Kidney (tissue), 14 donors: ENCODE results near the gene MYOM3. TPM values are rescaled to one million over a fixed set of nuclear protein-coding genes. Genes with fewer than 3 reads are reported as not detected.

Source experiments
- DNase-seq, 5 donors: peaks; one replicate each; pipeline ENCODE4 v3.0.0-alpha.2; 2013 to 2020
- FAIRE-seq: peaks from 2 replicates; lab custom pipeline; 2012; peaks lifted over from hg19 to GRCh38; lab: Jason Lieb, UNC
- H3K27ac ChIP-seq, 2 donors: one replicate each; pipeline ENCODE4 v1.7.0; 2013; ENCODE audit warnings: low read depth in 2 of 2, low read length in 2 of 2, inconsistent platforms in 1 of 2
- H3K27me3 ChIP-seq: one replicate; pipeline ENCODE4 v1.7.1; 2013; ENCODE audit warnings: low read length, inconsistent platforms; ENCODE audit not compliant: control insufficient read depth, insufficient read depth
- H3K36me3 ChIP-seq, 3 donors: one replicate each; pipeline versions ENCODE4 v1.7.0 to v1.7.1; 2013; ENCODE audit warnings: low read length in 3 of 3, control low read depth in 1 of 3, inconsistent platforms in 1 of 3; ENCODE audit not compliant: insufficient read depth in 3 of 3, control insufficient read depth in 2 of 3
- H3K4me1 ChIP-seq, 3 donors: one replicate each; pipeline versions ENCODE4 v1.7.0 to v1.7.1; 2013; ENCODE audit warnings: low read length in 3 of 3, inconsistent platforms in 1 of 3, low read depth in 1 of 3; ENCODE audit not compliant: control insufficient read depth in 2 of 3, insufficient read depth in 2 of 3
- H3K4me3 ChIP-seq, 3 donors: one replicate each; pipeline versions ENCODE4 v1.7.0 to v1.8.1; 2013; ENCODE audit warnings: low read length in 3 of 3, control low read depth in 1 of 3, inconsistent platforms in 1 of 3
- H3K9ac ChIP-seq, 3 donors: one replicate each; pipeline versions ENCODE4 v1.7.0 to v1.7.1; 2013; ENCODE audit warnings: low read length in 3 of 3, control low read depth in 1 of 3, inconsistent platforms in 1 of 3
- H3K9me3 ChIP-seq, 3 donors: one replicate each; pipeline versions ENCODE4 v1.7.0 to v1.7.1; 2013; ENCODE audit warnings: low read length in 3 of 3, control low read depth in 1 of 3, inconsistent platforms in 1 of 3; ENCODE audit not compliant: control insufficient read depth in 2 of 3, insufficient read depth in 1 of 3
- intact Hi-C: fragments of 100-400 bp; cut with DNase I; formaldehyde crosslinking; loops from one replicate; pipeline ENCODE4 v1.11.1; 2022
- polyA plus RNA-seq: library from polyadenylated mRNA; stranded (reverse); fragments of 350-450 nt; fragmentation: Illumina TruSeq; extraction: RNeasy Lipid Tissue Mini Kit (QIAGEN cat#74804); gene quantifications from one replicate; pipeline ENCODE4 v1.2.3, GENCODE V29; 2014; ENCODE audit warnings: low read depth, low replicate concordance; ENCODE audit not compliant: insufficient read depth
- total RNA-seq: library from RNA; stranded (reverse); fragmentation: NEBNext Ultra II Directional; extraction: Animal tissue kit (Norgen Biotek cat#: 25700); gene quantifications from one replicate; pipeline ENCODE4 v1.2.1, GENCODE V29; 2021
- TF ChIP-seq, protein P1 (sequence below): IDR thresholded peaks from 3 replicates; pipeline ENCODE4 v1.5.1; 2012; ENCODE audit warnings: mild to moderate bottlenecking, moderate library complexity, borderline replicate concordance; ENCODE audit not compliant: insufficient read depth; ENCODE audit errors: extremely low read depth
- donor health status: control.
- donor health status: control.
- donor health status: control.
- donor health status: control.
- donor health status: control.
- donor health status: DM: yes; HTN: yes; CAD: no.
- donor health status: Normal renal cell carcinoma (clear cell type).

The MYOM3 gene
- total and polyA plus RNA-seq, 2 donors from 2014 or later = 13.5 to 20.5 TPM

GRCh38 chr1:24105368-24106160 is 6.4 kb downstream of the MYOM3 start:
- H3K4me3 ChIP-seq = peak overlapping the region in 1 of 3 donors; percentile 37
- FAIRE-seq = no peak
- DNase-seq = no peak
- TF ChIP-seq, protein P1, sequence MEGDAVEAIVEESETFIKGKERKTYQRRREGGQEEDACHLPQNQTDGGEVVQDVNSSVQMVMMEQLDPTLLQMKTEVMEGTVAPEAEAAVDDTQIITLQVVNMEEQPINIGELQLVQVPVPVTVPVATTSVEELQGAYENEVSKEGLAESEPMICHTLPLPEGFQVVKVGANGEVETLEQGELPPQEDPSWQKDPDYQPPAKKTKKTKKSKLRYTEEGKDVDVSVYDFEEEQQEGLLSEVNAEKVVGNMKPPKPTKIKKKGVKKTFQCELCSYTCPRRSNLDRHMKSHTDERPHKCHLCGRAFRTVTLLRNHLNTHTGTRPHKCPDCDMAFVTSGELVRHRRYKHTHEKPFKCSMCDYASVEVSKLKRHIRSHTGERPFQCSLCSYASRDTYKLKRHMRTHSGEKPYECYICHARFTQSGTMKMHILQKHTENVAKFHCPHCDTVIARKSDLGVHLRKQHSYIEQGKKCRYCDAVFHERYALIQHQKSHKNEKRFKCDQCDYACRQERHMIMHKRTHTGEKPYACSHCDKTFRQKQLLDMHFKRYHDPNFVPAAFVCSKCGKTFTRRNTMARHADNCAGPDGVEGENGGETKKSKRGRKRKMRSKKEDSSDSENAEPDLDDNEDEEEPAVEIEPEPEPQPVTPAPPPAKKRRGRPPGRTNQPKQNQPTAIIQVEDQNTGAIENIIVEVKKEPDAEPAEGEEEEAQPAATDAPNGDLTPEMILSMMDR = no peak
- H3K27me3 ChIP-seq = no peaks in the 10 kb centered on the region
- intact Hi-C loops = no loop called here
- no peaks in the 10 kb centered on the region for H3K9me3 ChIP-seq
- no peaks in the 10 kb centered on the region for H3K36me3 ChIP-seq
- peaks cover 0 to 11% (median 0%) of the 10 kb centered on the region in 3 donors for H3K4me1 ChIP-seq
- peak overlapping the region in 1 of 2 donors; percentile 67 for H3K27ac ChIP-seq
- peak overlapping the region in 1 of 3 donors; percentile 58 for H3K9ac ChIP-seq

GRCh38 chr1:24104854-24105253 is 7.1 kb downstream of the MYOM3 start:
- Histone ChIP-seq H3K9ac (no peak overlapping the region), H3K36me3 (no peaks in the 10 kb centered on the region), H3K27me3 (no peaks in the 10 kb centered on the region), H3K9me3 (no peaks in the 10 kb centered on the region), H3K27ac (peak overlapping the region in 1 of 2 donors; percentile 32), H3K4me1 (peaks cover 0 to 11% (median 0%) of the 10 kb centered on the region in 3 donors), H3K4me3 (no peak overlapping the region)
- intact Hi-C loops = no loop called here
- TF ChIP-seq, protein P1 = no peak
- DNase-seq (no peak), FAIRE-seq (no peak)

DNA sequence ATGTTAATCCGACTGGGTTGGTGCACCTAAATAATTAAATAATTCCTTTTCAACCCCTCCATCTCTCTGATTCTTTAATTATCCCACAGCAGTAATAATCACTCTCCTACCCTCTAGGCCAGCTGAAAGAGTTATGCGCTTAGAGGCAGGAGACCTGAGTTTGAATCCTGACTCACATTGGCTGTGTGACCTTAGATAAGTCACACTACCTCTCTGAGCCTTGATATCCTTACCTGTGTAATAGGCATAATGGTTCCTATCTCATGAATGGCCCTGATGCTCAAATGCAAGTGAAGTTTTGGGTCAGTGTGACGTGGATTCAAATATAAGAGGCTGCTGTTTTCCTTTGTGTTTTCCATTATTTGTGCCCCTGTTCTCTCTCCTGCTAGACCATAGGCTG is 8.1 kb downstream of the MYOM3 start:
- Histone ChIP-seq H3K4me1 (peaks cover 2 to 16% (median 4%) of the 10 kb centered on the region in 3 donors), H3K4me3 (no peak overlapping the region), H3K9me3 (no peaks in the 10 kb centered on the region), H3K9ac (no peak overlapping the region), H3K27me3 (no peaks in the 10 kb centered on the region), H3K27ac (peak overlapping the region in 1 of 2 donors; percentile 25), H3K36me3 (no peaks in the 10 kb centered on the region)
- TF ChIP-seq, protein P1 = no peak
- no peak for DNase-seq
- intact Hi-C loops = no loop called here
- no peak for FAIRE-seq
